A673 (cell line): Measurements from ENCODE around the gene MLF2.

Source experiments
- EZH2 ChIP-seq: fragments of 200-600 bp; sonication (generic); IDR thresholded peaks from 2 replicates; pipeline ENCODE4 v1.6.1; 2017; ENCODE audit warnings: borderline replicate concordance, low read depth, mild to moderate bottlenecking, mixed read lengths, antibody characterized with exemption, low read length; ENCODE audit not compliant: poor library complexity, severe bottlenecking
- TF ChIP-seq, protein P1 (sequence below): fragments of 300-800, 200-600 bp; sonication (generic); conservative IDR thresholded peaks from 2 replicates; pipeline ENCODE4 v1.5.1; 2017; ENCODE audit warnings: low read depth, mild to moderate bottlenecking, antibody characterized with exemption, low read length, moderate library complexity, mixed read lengths

DNA sequence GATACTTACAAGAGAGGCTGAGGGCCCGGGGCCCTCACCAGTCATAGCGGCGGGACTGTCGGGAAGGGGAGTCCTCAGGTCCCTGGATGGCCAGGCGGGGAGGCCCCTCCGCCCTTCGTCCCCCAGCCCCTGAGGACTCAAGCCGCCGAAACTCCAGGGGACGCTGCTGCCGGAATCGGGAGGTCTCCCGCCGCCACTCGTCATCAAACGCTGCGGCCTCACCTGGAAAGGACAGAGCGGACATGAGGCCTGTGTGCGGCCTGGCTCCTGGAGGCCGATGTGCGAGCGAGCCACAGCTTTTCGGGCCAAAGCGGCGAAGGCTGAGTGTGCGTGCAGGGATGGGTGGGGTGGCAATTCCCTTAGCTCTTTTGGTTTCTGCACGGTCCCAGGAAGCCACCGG is 4.2 kb downstream of the MLF2 start:
- TF ChIP-seq, protein P1, sequence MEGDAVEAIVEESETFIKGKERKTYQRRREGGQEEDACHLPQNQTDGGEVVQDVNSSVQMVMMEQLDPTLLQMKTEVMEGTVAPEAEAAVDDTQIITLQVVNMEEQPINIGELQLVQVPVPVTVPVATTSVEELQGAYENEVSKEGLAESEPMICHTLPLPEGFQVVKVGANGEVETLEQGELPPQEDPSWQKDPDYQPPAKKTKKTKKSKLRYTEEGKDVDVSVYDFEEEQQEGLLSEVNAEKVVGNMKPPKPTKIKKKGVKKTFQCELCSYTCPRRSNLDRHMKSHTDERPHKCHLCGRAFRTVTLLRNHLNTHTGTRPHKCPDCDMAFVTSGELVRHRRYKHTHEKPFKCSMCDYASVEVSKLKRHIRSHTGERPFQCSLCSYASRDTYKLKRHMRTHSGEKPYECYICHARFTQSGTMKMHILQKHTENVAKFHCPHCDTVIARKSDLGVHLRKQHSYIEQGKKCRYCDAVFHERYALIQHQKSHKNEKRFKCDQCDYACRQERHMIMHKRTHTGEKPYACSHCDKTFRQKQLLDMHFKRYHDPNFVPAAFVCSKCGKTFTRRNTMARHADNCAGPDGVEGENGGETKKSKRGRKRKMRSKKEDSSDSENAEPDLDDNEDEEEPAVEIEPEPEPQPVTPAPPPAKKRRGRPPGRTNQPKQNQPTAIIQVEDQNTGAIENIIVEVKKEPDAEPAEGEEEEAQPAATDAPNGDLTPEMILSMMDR = no peak
- no peak for TF ChIP-seq EZH2
